DLD1 (cell line): ENCODE measurements around the gene PPP4R3A.
"Not testable (repeated sequence)": the region's sequence is repeated elsewhere in the genome, so short reads cannot be mapped to it uniquely, and the experiment has no call there.

Experiments
- in situ Hi-C: cut with HindIII; loops from 2 replicates; pipeline ENCODE4 v1.10.0; 2017; ENCODE audit warnings: low sequenced_read_pairs

Gene PPP4R3A

GRCh38 chr14:91510171-91511042 lies at the start of gene PPP4R3A:
TSS of gene PPP4R3A (minus strand) at chr14:91510310. CDS start at chr14:91509647, 663 bp downstream.
- in situ Hi-C loops = no loop called here

GRCh38 chr14:91555531-91555930 lies 45.4 kb upstream of the PPP4R3A start:
- in situ Hi-C loops = no loop called here

GRCh38 chr14:91554535-91555332 lies 44.6 kb upstream of the PPP4R3A start:
- in situ Hi-C loops = no loop called here

GRCh38 chr14:91548108-91548507 lies 38.0 kb upstream of the PPP4R3A start:
- in situ Hi-C loops = no loop called here

DNA sequence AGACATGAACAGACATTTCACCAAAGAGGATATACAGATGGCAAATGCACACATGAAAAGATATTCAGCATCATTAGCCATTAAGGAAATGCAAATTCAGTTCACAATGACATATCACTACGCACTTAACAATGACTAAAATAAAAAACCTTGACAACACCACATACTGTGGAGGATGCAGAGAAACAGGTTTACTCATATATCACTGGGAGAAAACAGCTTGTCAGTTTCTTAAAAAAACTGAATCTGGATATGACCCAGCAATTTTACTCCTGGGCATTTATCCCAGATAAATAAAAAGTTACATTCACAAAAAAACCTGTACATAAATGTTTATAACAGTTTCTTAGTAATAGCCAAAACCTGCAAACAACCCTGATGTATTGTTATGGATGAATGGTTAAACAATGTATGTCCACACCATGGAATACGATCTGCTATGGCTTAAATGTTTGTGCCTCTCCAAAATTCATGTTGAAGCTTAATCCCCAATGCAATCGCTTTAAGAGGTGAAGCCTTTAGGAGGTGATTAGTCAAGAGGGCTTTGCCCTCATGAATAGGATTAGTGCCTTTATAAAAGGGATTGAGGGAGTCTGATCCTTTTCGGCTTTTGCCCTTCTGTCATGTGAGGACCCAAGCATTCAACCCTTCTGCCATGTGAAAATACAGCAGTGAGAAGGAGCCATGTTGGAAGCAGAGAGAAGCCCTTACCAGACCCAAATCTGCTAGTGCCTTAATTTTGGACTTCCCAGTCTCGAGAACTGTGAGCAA lies 36.0 kb upstream of the PPP4R3A start:
- in situ Hi-C loops = no loop called here

- in situ Hi-C loops = no loop called here
Measured at GRCh38 chr14:91545204-91545603, 35.1 kb upstream of the PPP4R3A start.

DNA sequence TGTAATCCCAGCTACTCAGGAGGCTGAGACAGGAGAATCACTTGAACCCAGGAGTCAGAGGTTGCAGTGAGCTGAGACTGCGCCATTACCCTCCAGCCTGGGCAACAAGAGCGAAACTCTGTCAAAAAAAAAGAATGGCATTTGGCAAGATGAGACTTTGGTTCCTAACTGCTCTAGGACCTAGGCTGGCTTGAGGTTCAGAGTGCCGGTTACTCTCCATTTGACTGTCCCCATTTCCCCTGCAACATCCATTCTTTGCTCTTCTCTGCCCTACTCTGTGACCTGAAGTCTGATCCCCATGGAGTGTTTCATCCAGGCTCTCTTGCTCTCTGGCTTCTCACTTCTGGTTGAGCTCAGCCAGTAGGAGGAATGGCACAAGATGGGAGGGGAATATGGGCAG lies 26.2 kb upstream of the PPP4R3A start:
- in situ Hi-C loops = no loop called here

DNA sequence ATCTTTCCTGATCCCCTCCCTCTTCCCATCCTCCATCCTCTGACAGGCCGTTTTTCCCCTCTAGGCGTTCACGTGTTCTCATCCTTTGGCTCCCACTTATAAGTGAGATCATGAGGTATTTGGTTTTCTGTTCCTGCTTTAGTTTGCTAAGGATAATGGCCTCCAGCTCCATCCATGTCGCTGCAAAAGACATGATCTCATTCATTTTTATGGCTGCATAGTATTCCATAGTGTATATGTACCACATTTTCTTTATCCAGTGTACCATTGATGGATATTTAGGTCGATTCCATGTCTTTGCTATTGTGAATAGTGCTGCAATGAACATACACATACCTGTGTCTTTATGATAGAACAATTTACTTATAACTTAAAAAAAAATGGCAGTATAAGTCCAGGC lies 23.9 kb upstream of the PPP4R3A start:
- in situ Hi-C loops = not testable (repeated sequence)

DNA sequence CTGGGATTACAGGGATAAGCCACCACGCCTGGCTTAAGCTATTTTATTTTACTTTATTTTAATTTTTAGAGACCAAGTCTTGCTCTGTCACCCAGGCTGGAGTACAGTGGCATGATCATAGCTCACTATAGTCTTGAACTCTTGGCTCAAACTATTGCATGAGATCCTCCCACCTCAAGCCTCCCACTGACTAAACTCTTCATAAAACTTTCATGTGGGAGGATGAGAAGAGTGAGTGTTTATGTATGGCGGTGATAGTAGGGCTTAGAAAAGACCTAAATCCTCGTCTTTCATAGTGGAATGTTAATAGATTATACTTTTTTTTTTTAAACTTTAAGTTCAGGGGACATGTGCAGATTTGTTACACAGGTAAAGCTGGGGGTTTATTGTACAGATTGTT lies 23.5 kb upstream of the PPP4R3A start:
- in situ Hi-C loops = no loop called here

DNA sequence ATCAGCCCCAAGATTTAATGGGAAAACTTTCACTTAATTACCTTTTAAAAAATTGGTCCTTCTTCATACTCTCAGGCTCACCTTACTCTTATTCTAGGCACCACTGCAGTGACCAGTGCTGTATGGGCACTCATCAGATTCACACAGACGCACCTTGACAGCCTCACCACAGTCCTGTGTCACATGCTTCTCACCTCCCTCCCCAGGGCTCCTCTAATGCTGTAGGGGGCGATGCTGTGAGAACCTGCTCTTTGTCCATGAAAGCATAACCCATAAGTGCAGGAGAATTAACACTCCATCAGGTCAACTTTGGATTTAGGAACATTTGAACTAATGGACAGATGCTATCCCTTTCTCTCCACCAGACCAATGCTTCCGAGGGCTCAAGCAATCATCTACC lies 13.9 kb upstream of the PPP4R3A start:
- in situ Hi-C loops = no loop called here

DNA sequence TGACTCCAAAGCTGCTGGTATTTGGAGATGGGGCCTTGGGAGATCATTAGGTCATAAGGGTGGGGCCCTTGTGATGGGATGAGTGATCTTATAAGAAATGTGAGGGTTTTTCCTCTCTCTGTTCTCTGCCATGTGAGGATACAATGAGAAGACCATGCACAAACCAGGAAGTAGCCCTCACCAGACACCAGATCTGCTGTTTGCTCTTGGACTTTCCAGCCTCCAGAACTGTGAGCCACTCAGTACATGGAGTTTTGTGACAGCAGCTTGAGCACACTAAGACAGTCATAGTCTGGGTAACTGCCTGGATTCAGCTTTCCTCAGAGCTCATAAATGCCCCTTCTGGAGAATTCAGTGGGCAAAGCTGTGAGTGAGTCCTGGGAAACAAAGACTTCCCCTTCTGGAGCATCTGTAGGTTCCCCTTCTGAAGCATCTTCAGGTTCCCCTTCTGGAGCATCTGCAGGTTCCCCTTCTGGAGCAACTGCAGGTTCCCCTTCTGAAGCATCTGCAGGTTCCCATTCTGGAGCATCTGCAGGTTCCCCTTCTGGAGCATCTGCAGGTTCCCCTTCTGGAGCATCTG lies 11.0 kb upstream of the PPP4R3A start:
- in situ Hi-C loops = no loop called here

DNA sequence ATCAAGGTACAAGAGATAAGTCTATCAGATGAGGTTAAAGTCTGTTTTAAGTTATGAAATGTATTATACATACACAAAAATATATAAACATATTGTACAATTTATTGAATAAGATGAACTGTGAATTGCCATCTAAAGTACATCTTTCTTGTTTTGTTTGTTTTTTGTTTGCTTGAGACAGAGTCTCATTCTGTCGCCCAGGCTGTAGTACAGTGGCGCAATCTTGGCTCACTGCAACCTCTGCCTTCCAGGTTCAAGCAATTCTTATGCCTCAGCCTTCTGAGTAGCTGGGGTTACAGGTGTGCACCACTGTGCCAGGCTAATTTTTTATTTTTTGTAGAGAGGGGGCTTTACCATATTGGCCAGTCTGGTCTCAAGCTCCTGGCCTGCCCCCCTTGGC lies 10.0 kb upstream of the PPP4R3A start:
- in situ Hi-C loops = no loop called here

DNA sequence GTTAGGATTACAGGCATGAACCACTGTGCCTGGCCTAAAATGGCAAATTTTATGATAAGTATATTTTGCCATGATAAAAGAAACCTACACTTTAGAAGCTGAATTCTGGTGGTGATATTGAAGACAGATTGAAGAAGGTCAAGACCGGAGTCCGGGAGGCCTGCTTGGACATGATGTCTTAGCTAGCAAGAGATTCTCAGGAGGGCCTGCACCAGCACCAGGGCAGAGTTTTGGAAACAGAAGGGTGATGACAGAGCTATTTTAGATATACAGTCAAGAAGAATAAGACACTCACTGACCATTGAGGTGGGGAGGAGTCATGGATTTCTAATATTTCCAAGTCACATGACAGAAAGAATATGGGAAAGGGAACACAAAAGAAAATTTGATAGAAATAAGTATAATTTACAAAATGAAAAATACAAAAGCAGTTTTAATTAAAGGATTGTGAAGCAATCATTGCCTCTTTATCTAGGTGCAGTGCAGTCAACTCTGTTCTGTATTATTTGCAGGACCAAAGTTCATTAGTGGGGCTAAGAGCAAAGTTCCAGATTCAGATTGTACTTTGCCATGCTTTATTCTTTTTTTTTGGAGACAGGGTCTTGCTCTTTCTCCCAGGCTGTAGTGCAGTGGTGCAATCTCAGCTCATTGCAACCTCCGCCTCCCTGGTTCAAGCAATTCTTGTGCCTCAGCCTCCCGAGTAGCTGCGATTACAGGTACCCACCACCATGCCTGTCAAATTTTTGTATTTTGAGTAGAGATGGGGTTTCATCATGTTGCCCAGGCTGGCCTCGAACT lies 9.3 kb upstream of the PPP4R3A start:
- in situ Hi-C loops = no loop called here

DNA sequence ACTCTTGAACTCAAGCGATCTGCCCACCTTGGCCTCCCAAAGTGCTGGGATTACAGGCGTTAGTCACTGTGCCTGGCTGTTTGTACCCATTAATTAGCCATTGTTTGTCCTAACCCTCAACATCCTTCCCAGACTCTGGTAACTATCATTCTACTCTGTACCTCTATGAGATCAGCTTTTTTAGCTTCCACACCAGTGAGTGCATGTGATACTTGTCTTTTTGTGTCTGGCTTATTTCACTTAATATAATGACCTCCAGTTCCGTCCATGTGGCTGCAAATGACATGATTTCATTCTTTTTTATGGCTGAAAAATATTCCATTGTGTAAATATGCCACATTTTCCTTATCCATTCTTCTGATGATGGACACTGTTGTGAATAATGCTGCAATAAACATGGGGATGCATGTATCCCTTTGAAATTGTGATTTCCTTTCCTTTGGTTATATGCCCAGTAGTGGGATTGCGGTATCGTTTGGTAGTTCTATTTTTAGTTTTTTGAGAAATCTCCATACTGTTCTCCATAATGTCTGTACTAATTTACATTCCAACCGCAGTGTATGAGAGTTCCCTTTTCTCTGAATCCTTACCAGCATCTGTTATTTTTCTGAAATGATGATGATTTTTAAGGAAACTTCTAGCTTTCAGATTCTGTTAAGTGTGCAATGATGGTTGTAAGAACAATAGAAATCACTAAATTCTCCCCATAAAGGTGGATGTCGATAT lies 6.7 kb upstream of the PPP4R3A start:
- in situ Hi-C loops = no loop called here

GRCh38 chr14:91515979-91516378 lies 5.9 kb upstream of the PPP4R3A start:
- in situ Hi-C loops = no loop called here

- in situ Hi-C loops = no loop called here
Measured at GRCh38 chr14:91511043-91511383, 903 bp upstream of the PPP4R3A start.

DNA sequence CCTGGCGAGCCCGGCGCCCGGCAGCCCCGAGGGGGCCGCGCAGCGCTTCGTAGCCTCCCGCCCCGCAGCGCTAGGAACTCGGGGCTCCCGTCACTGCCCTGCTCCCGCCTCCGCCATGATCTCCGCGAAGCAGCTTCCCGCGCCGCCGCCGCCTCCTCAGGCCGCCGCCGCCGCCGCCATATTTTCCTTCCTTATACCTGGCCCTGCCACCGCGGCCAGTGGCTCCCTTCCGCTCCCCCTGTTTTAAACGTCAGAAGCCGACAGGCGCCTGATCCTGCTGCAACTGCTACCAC lies 286 bp downstream of the PPP4R3A start:
- in situ Hi-C loops = no loop called here

DNA sequence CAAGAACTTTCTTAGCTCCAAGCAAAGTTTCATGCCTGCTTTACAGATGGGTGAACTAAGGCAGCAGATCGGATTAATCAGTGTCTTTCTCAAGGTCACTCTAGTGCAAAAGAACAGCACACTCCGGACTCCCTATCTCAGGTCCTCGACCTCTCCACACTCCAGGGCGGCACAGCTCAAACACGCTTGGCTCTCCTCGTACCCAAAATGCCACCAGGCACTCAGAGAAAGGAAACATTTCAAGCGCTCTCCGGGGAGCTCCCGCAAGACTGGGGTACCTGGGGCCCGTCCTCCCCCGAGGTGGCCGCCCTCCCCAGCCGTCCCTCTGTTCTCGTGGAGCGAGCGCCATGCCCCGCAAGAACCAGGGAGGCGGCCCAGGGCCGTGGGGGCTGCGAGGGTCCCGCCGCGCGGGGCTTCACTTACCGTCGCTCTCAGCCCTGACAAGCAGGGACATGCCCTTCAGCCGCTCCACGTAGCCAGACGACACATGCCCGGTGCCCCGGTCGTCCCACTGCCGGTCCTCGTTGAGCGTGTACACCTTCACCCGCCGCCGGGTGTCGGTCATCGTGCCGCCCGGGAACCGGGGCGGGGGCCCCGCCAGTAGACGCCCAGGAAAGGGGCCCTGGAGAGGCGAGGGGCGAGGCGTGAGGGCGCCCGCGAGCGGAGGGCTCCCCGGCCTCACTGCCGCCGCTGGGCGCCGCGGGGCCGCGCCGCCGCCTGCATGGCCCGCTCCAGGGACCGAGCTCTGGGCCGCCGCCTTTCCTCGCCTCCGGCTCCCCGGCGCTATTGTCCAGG lies 830 bp downstream of the PPP4R3A start:
- in situ Hi-C loops = no loop called here

DNA sequence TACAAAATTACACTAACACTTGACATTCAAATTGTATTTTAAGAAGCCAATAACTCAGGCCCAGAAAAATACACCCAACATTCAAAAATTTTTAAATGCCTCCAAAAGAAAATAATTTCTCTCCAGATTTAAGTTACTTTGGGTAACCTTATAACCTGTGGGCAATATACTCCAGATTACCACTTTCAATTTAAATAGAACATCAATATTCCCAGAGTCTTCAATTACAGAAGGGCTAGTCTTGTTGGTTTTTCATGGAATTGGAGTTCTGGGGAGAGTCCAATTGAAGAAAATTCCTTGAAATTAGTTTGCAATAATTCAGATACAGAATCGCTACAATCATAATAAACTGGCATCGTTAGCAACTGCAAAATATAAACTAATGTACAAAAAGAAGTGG lies 2.0 kb downstream of the PPP4R3A start:
- in situ Hi-C loops = no loop called here
